Thyroid gland (tissue), 4 donors: ENCODE data around the gene FXYD3. TPM values are rescaled to one million over a fixed set of nuclear protein-coding genes. Genes with fewer than 3 reads are reported as not detected.
A peak's percentile ranks its signal among the peaks of the same experiment; 100 is the strongest.

Experiments
- DNase-seq, 2 donors: peaks; one replicate each; pipeline ENCODE4 v3.0.0-alpha.2; 2019
- H3K27ac ChIP-seq, 3 donors: fragments of 200-600 bp; sonication (generic); 1 replicate in 2 of 3; 2 replicates in 1 of 3; pipeline ENCODE4 v1.5.1; 2016 to 2019; ENCODE audit warnings: mild to moderate bottlenecking in 1 of 3, moderate library complexity in 1 of 3
- H3K27me3 ChIP-seq: fragments of 200-600 bp; sonication (generic); one replicate; pipeline ENCODE4 v1.5.1; 2019
- H3K36me3 ChIP-seq, 2 donors: fragments of 200-600 bp; sonication (generic); one replicate each; pipeline ENCODE4 v1.5.1; 2016 to 2019
- H3K4me1 ChIP-seq, 2 donors: fragments of 200-600 bp; sonication (generic); one replicate each; pipeline ENCODE4 v1.5.1; 2017 to 2019
- H3K4me3 ChIP-seq, 3 donors: fragments of 200-600 bp; sonication (generic); replicated peaks in 1 of 3; 1 replicate in 2 of 3; 2 replicates in 1 of 3; pipeline ENCODE4 v1.5.1; 2016; ENCODE audit warnings: mild to moderate bottlenecking in 1 of 3
- H3K9me3 ChIP-seq: fragments of 200-600 bp; sonication (generic); one replicate; pipeline ENCODE4 v1.5.1; 2017
- POLR2A ChIP-seq, 2 donors: fragments of 450-650 bp; IDR thresholded peaks; one replicate each; pipeline ENCODE4 v1.6.1; 2017; ENCODE audit warnings: antibody characterized with exemption in 2 of 2, mild to moderate bottlenecking in 2 of 2, moderate library complexity in 1 of 2
- WGBS, 2 donors: methylation state at CpG; one replicate each; pipeline ENCODE4 v1.1.5; 2017; 5-methylcytosine and 5-hydroxymethylcytosine counted together
- intact Hi-C: fragments of 100-400 bp; cut with DNase I; formaldehyde crosslinking; loops from one replicate; pipeline ENCODE4 v1.15.1; 2023
- total RNA-seq, 4 donors: library from RNA; depleted of rRNA; stranded (reverse); fragments of >200 nt; gene quantifications; one replicate each; pipeline ENCODE4 v1.2.3, GENCODE V29; 2016
- TF ChIP-seq, protein P1 (sequence below), 6 experiments: fragments of 200-600 bp in 3 of 6; fragments of 450-650 bp in 3 of 6; sonication (generic) in 3 of 6; IDR thresholded peaks; one replicate each; pipeline ENCODE4 v1.5.1; 2016 to 2019; ENCODE audit warnings: antibody characterized with exemption in 6 of 6, mild to moderate bottlenecking in 2 of 6, inconsistent platforms in 1 of 6, moderate library complexity in 1 of 6

The FXYD3 gene
- total RNA-seq, 4 donors from 2014 or later: 1.1 TPM; not detected in 3

DNA sequence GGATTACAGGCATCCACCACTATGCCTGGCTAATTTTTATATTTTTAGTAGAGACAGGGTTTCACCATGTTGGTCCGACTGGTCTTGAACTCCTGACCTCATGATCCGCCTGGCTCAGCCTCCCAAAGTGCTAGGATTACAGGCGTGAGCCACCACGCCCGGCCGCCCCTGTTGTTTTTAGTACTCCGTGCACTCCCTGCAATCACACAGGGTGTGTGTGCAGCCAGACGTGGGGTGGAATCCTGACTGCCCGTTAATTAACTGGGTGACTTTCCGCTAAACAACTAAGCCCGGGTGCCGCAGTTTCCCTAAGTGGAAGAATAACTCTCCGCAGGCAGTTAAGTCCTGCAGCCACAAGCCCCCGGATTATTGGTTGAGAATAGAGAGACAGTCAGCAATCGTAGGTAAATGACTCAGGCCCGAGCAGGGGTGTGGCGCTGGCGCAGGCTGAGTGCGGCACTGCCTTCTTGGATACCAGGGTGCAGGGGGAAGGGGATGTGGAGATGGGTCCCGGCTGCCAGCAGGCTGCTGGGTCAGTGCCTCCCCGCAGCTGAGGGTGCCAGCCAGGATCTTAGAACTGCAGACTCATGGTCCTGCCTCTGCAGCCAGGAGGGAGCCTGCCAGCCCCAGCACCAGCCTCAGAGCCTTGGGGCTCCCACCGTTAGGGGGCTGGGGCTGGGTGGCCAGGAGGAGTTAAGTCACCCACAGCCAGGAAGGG is 6.1 kb upstream of the FXYD3 start:
- no peak overlapping the region for H3K27ac ChIP-seq
- 68 to 81% methylated on average over 20 to 22 of the region's 22 CpGs for WGBS, 2 donors

DNA sequence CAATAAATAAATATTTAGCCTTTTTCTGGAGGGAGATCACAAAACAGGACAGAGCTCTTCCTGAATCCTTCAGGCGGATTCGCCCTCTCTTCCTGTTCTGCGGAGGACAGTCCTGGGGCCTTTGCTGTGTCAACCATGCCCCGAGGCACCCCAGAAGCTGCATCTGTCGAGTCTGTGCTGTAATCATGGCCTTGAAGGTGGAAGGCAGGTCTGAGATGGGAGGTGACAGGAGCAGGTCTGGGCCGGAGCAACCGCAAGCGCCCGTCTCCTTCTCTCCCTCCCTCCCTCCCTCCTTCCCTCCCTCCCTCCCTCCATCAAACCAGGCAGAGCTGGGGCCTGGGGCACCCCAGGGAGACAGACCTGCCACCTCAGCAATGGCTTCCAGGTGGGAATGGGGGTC is 4.6 kb upstream of the FXYD3 start:
- H3K9me3 ChIP-seq: no peaks in the 10 kb centered on the region
- H3K27ac ChIP-seq: no peak overlapping the region
- TF ChIP-seq, protein P1, sequence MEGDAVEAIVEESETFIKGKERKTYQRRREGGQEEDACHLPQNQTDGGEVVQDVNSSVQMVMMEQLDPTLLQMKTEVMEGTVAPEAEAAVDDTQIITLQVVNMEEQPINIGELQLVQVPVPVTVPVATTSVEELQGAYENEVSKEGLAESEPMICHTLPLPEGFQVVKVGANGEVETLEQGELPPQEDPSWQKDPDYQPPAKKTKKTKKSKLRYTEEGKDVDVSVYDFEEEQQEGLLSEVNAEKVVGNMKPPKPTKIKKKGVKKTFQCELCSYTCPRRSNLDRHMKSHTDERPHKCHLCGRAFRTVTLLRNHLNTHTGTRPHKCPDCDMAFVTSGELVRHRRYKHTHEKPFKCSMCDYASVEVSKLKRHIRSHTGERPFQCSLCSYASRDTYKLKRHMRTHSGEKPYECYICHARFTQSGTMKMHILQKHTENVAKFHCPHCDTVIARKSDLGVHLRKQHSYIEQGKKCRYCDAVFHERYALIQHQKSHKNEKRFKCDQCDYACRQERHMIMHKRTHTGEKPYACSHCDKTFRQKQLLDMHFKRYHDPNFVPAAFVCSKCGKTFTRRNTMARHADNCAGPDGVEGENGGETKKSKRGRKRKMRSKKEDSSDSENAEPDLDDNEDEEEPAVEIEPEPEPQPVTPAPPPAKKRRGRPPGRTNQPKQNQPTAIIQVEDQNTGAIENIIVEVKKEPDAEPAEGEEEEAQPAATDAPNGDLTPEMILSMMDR (IDR thresholded peaks at IDR 0.05): no peak
- no peak for TF ChIP-seq POLR2A (IDR thresholded peaks at IDR 0.05)
- H3K36me3 ChIP-seq: no peaks in the 10 kb centered on the region
- intact Hi-C loops: no loop called here
- H3K27me3 ChIP-seq: no peaks in the 10 kb centered on the region
- H3K4me3 ChIP-seq: no peak overlapping the region
- DNase-seq: no peak
- H3K4me1 ChIP-seq: peaks cover 0 to 5% of the 10 kb centered on the region in 2 donors
- 65 to 70% methylated on average over 9 of the region's 9 CpGs for WGBS, 2 donors

More for the DNA sequence above, 6.1 kb upstream of the FXYD3 start:
- TF ChIP-seq, protein P1 (IDR thresholded peaks at IDR 0.05): no peak
- TF ChIP-seq POLR2A (IDR thresholded peaks at IDR 0.05): no peak
- intact Hi-C loops: no loop called here
- Histone ChIP-seq H3K27me3 (no peaks in the 10 kb centered on the region), H3K4me3 (no peak overlapping the region), H3K9me3 (no peaks in the 10 kb centered on the region), H3K36me3 (no peaks in the 10 kb centered on the region), H3K4me1 (no peaks in the 10 kb centered on the region)
- DNase-seq: no peak

DNA sequence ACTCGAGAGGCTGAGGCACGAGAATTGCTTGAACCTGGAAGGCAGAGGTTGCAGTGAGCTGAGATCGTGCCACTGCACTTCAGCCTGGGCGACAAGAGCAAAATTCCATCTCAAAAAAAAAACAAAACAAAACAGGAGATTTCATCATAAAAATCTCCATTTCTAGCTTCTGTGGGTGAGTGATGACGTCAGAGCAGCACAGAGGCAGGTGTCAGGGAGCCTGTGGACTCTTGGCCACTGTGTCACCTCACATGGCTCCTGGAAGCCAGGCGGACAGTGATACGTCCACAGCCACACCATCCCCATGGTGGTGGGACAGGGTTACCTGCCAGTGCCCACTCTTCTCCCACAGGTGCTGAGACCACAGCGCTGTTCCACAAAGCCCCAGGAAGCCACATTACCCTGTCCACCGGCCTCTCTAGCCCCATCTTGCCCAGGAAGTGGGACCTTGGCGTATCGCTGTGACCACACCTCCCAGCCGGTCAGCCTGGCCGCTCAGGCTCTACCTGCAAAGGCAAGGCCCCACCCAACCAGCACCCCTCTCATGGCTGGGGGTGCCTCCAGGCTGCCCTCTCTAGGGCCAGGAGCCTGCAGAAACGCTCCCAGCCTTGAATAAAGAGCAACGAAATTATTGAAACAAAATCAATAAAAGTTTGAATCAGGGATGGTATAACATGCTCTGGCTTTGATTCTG is 2.5 kb upstream of the FXYD3 start:
- DNase-seq: no peak
- no peak overlapping the region for H3K27ac ChIP-seq
- intact Hi-C loops: no loop called here
- H3K4me3 ChIP-seq: no peak overlapping the region
- H3K27me3 ChIP-seq: no peaks in the 10 kb centered on the region
- no peak for TF ChIP-seq POLR2A (IDR thresholded peaks at IDR 0.05)
- TF ChIP-seq, protein P1 (IDR thresholded peaks at IDR 0.05): no peak
- no peaks in the 10 kb centered on the region for H3K9me3 ChIP-seq
- WGBS, 2 donors: 69 to 83% methylated on average over 10 to 15 of the region's 15 CpGs
- H3K4me1 ChIP-seq: peaks cover 0 to 5% of the 10 kb centered on the region in 2 donors
- no peaks in the 10 kb centered on the region for H3K36me3 ChIP-seq

DNA sequence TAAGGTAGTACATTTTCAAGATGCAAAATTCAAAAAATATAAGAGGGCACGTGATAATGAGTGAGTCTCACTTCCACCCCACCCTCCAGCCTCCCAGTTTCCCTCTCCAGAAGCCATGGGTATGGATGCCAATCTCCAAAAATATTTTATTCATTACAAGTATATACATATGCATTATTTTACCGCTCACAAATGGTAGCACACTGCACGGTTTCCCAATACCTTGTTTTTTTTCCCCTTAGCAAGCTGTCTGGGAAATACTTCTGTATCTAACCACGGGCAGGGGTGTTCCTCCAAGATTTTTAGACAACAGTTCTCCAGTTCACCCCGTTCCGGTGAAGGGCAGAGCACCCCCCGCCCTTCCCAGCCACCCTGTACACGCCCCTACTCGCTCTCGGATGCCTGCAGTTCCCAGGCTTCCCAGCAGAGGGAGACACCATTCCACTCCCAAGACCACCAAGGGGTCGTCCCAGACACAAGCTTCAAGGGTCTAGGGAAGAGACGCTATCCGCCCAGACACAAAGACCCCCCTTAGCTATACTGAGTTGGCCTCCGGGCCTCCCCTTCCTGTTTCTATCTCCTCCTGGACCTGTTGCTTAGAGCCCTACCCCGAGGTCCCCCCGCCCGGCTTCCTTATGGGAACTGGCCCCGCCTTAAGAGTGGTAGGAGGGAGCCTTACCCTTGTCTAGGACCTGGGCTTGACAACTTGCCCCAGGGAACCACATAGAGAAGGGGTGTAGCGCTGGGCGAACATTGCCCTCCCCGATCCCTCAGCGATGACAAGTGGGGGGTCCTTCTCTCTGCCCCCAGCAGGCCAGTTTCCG is 1.1 kb upstream of the FXYD3 start:
- H3K4me1 ChIP-seq: peaks cover 0 to 5% of the 10 kb centered on the region in 2 donors
- H3K9me3 ChIP-seq: no peaks in the 10 kb centered on the region
- WGBS, 2 donors: 11 to 13% methylated on average over 23 of the region's 23 CpGs
- no peak for TF ChIP-seq POLR2A (IDR thresholded peaks at IDR 0.05)
- TF ChIP-seq, protein P1 (IDR thresholded peaks at IDR 0.05): peak; percentile 62 to 88 (median 69)
- H3K36me3 ChIP-seq: no peaks in the 10 kb centered on the region
- no peak overlapping the region for H3K4me3 ChIP-seq
- H3K27me3 ChIP-seq: no peaks in the 10 kb centered on the region
- intact Hi-C loops: no loop called here
- DNase-seq: peak; percentile 37 to 38
- H3K27ac ChIP-seq: no peak overlapping the region
